ENCODE data around the gene COMMD2. TPM values are rescaled to one million over a fixed set of nuclear protein-coding genes. Genes with fewer than 3 reads are reported as not detected.

COMMD2 gene
- total and polyA plus RNA-seq, 8 donors, result 4.4 to 19.2 (median 12.2) TPM

DNA sequence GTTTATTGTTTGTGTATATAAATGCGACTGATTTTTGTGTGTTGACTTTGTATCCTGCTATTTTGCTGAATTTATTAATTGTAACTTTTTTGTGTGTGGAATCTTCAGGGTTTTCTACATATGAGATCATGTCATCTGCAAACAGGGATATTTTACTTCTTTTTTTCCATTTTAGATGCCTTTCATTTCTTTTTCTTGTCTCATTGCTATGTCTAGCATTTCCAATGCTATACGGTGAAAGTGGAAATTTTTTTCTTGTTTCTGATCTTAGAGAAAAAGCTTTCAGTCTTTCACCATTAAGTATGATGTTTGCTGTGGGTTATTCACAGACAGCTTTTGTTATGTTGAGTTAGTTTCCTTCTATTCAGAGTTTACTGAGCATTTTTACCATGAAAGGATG, 31.4 kb downstream of the COMMD2 start:
- H3K4me1 ChIP-seq, result peaks cover 0 to 3% (median 0%) of the 10 kb centered on the region in 3 donors
- H3K9me3 ChIP-seq, result no peaks in the 10 kb centered on the region
- no peak overlapping the region for H3K4me3 ChIP-seq
- no peak overlapping the region for H3K27ac ChIP-seq
- FAIRE-seq (no peak), DNase-seq (no peak), ATAC-seq (no peak)
- TF ChIP-seq, protein P1, sequence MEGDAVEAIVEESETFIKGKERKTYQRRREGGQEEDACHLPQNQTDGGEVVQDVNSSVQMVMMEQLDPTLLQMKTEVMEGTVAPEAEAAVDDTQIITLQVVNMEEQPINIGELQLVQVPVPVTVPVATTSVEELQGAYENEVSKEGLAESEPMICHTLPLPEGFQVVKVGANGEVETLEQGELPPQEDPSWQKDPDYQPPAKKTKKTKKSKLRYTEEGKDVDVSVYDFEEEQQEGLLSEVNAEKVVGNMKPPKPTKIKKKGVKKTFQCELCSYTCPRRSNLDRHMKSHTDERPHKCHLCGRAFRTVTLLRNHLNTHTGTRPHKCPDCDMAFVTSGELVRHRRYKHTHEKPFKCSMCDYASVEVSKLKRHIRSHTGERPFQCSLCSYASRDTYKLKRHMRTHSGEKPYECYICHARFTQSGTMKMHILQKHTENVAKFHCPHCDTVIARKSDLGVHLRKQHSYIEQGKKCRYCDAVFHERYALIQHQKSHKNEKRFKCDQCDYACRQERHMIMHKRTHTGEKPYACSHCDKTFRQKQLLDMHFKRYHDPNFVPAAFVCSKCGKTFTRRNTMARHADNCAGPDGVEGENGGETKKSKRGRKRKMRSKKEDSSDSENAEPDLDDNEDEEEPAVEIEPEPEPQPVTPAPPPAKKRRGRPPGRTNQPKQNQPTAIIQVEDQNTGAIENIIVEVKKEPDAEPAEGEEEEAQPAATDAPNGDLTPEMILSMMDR (IDR thresholded peaks at IDR 0.05), result no peak
- no peaks in the 10 kb centered on the region for H3K27me3 ChIP-seq
- no peaks in the 10 kb centered on the region for H3K36me3 ChIP-seq
- WGBS, 2 donors, result 94 to 96% methylated on average over 2 of the region's 2 CpGs
- intact Hi-C loops (cut with DNase I), result no loop called here

DNA sequence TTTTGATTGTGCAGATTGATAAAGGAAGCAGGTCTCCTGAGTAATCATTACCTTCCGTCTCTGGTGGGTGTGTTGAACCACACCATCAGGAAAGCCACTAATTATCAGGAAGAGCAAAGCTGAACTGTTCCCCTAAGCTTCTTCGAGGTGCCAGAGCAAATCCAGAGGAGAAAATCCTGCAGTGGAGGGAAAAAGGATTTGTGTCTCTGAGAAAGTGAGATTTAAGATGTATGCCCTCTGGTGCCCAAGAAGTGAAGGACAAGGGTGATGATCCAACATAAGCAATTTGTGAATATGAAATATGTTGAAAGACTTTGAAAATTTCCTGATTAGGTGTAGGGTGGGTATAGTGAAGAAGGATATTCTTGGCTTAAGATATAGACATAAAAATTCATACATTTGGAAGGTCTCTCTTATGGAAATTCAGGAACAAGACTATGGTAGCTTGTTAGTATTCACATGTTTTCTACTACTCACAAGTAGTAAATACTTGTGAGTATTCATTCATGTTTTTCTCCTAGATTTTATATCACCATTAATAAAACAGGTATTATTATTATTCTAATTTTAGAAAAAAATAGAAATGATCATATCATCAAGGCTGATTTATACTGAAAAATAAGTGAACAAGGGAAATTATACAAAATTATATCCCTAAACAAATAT, 34.8 kb downstream of the COMMD2 start:
- Histone ChIP-seq H3K9me3 (no peaks in the 10 kb centered on the region), H3K4me1 (peaks cover 0 to 3% (median 0%) of the 10 kb centered on the region in 3 donors), H3K27ac (no peak overlapping the region), H3K36me3 (no peaks in the 10 kb centered on the region), H3K27me3 (no peaks in the 10 kb centered on the region), H3K4me3 (peak overlapping the region in 1 of 4 donors; percentile 19)
- peak; percentile 60 to 90 (median 88) for ATAC-seq
- TF ChIP-seq, protein P1 (IDR thresholded peaks at IDR 0.05), result peak; percentile 34 to 70 (median 56)
- intact Hi-C loops (cut with DNase I), result loop anchor here in 1 of 3 donors (10.0 kb wide), 1 partner anchor 203 kb away; no protein-coding TSS in a partner anchor
- peak in 3 of 6 donors; percentile 20 to 56 (median 28) for DNase-seq
- WGBS, 2 donors, result 3 to 8% methylated on average over 2 of the region's 2 CpGs
- peak; percentile 90 for FAIRE-seq

DNA sequence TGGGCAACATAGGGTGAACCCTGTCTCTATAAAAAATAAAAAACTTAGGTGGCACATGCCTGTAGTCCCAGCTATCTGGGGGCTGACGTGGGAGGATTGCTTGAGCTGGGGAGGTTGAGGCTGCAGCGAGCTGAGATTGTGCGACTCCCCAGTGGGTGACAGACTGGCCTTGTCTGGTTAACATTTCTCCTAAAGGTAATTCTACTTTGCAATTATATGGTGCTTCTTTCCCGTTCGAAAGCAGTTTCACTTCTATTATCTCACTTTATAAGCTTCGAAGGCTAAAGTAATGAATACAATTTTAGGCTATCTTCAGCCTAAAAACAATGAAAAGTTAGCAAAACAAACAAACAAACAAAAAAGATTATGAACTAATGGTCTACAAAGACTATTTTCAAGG, 35.3 kb downstream of the COMMD2 start:
- no peak for FAIRE-seq
- no peak for DNase-seq
- Histone ChIP-seq H3K27ac (no peak overlapping the region), H3K36me3 (no peaks in the 10 kb centered on the region), H3K9me3 (no peaks in the 10 kb centered on the region), H3K4me3 (peak overlapping the region in 1 of 4 donors; percentile 19), H3K4me1 (peaks cover 0 to 3% (median 0%) of the 10 kb centered on the region in 3 donors), H3K27me3 (no peaks in the 10 kb centered on the region)
- WGBS, 2 donors, result 21 to 30% methylated on average over 6 of the region's 6 CpGs
- ATAC-seq, result peak in 3 of 4 donors; percentile 36 to 44 (median 44)
- intact Hi-C loops (cut with DNase I), result loop anchor here in 1 of 3 donors (10.0 kb wide), 1 partner anchor 202 kb away; no protein-coding TSS in a partner anchor
- TF ChIP-seq, protein P1 (IDR thresholded peaks at IDR 0.05), result no peak

DNA sequence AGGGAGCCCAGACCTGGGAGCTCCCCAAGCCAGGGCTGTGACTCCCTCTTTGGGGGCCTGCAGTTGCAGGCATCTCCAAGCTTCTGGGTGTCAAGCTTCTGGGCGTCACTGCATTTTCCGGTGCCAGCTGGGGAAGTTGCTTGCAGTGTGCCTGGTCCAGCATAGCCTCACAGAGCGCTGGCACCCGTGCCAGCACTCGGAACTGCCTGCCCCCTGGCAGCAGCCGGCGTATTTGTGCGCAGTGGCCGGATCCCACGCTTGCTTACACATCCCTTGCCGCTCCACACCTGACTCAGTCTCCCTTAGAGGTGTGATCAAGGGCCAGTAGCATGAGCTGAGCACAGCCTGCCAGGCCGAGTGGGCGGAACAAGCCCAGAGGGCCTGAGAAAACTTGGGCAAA, 37.0 kb downstream of the COMMD2 start:
- Histone ChIP-seq H3K4me3 (no peak overlapping the region), H3K27me3 (no peaks in the 10 kb centered on the region), H3K9me3 (no peaks in the 10 kb centered on the region), H3K4me1 (peaks cover 0 to 3% (median 0%) of the 10 kb centered on the region in 3 donors), H3K27ac (no peak overlapping the region), H3K36me3 (no peaks in the 10 kb centered on the region)
- ATAC-seq, result no peak
- intact Hi-C loops (cut with DNase I), result loop anchor here in 1 of 3 donors (10.0 kb wide), 1 partner anchor 200 kb away; no protein-coding TSS in a partner anchor
- TF ChIP-seq, protein P1 (IDR thresholded peaks at IDR 0.05), result no peak
- 88 to 92% methylated on average over 13 of the region's 13 CpGs for WGBS, 2 donors
- FAIRE-seq, result no peak
- DNase-seq, result peak in 1 of 6 donors; percentile 41

Measured in pancreas (tissue), 10 donors.